NCI-H510A (cell line): Measurements from ENCODE around the gene ALKBH2.
"Not testable (repeated sequence)": the region's sequence is repeated elsewhere in the genome, so short reads cannot be mapped to it uniquely, and the experiment has no call there.

Source experiments
- DNase-seq: peaks from one replicate; lab custom pipeline; 2025; lab: John Stamatoyannopoulos, UW

ALKBH2 gene

DNA sequence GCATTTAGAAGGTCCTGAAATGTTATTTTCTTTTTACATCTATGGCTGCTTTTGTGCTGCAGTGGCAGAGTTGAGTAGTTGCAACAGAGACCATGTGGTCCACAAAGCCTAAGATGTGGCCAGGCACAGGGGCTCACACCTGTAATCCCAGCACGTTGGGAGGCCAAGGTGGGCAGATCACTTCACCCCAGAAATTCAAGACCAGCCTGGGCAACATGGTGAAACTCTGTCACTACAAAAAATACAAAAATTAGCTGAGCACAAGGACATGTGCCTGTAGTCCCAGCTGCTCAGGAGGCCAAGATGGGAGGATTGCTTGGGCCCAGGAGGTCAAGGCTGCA, 27.4 kb downstream of the ALKBH2 start:
- no peak for DNase-seq

DNA sequence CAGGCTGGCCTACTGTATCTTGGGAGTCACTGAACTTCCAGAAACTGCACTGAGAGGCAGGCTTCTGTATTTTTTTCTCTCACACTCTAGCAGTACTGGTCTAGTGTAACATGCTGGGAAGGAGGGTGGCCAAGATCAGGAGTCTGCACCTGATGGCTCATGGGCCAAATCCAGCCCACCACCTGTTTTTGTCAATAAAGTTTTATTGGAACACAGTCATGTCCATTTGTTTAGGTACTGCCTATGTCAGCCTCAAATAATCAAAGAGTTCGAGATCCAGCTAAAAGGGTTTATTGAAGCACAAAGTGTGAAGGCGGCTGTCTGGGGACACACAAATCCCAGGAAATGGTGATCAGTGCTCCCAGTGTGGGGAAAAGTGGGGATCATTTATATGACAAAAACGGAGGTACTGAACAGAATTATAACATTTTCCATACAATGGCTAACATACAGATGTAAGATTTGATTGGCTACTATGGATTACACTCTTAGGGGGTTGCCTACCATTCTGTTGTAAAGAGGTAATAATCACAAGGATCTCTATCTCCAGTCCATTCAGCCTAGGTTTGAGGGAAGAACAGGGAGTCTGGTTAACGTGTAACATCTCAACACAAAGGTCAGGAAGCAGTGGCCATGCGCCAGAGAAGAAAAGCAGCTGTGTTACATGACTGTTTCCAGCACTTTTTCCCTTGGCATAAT, 28.0 kb downstream of the ALKBH2 start:
- no peak for DNase-seq

DNA sequence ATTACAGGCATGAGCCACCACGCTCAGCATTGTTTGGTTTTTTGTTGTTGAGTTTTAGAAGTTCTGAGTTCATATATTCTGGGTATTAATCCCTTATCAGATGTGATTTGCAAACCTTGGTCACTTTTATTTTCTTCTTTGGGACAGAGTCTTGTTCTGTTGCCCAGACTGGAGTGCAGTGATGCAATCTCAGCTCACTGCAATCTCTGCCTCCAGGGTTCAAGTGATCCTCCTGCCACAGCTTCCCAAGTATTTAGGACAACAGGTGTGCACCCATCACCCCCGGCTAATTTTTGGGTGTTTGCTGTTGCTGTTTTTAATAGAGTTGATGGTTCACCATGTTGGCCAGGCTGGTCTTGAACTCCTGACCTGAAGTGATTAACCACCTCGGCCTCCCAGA, 29.1 kb downstream of the ALKBH2 start:
- DNase-seq = no peak

DNA sequence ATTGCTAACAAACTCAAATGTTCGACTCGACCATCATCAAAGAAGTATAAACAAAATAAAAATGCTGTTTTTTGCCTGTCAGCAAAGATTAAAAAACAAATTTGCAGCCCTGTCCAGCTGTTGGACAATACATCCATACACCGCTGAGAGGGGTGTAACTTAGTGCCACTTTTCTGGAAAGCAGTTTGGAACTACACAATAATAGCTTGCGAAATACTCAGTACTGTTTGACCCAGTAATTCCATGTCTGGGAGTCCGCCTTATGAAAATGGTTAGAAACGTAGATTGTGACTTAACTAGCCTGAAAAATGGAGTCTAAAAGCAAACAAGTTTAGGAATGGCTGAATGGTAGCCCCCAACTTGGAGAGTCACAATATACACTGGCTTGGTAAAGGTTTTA, 34.5 kb downstream of the ALKBH2 start:
- DNase-seq = no peak

- DNase-seq = no peak
Observed at GRCh38 chr12:109057376-109057775, 35.9 kb downstream of the ALKBH2 start.

GRCh38 chr12:109056891-109057290, 36.4 kb downstream of the ALKBH2 start:
- DNase-seq = no peak

- no peak for DNase-seq
Observed at GRCh38 chr12:109054520-109054919, 38.8 kb downstream of the ALKBH2 start.

GRCh38 chr12:109054124-109054513, 39.2 kb downstream of the ALKBH2 start:
- DNase-seq = not testable (repeated sequence)

- no peak for DNase-seq
Observed at GRCh38 chr12:109053382-109054123, 39.7 kb downstream of the ALKBH2 start.

DNA sequence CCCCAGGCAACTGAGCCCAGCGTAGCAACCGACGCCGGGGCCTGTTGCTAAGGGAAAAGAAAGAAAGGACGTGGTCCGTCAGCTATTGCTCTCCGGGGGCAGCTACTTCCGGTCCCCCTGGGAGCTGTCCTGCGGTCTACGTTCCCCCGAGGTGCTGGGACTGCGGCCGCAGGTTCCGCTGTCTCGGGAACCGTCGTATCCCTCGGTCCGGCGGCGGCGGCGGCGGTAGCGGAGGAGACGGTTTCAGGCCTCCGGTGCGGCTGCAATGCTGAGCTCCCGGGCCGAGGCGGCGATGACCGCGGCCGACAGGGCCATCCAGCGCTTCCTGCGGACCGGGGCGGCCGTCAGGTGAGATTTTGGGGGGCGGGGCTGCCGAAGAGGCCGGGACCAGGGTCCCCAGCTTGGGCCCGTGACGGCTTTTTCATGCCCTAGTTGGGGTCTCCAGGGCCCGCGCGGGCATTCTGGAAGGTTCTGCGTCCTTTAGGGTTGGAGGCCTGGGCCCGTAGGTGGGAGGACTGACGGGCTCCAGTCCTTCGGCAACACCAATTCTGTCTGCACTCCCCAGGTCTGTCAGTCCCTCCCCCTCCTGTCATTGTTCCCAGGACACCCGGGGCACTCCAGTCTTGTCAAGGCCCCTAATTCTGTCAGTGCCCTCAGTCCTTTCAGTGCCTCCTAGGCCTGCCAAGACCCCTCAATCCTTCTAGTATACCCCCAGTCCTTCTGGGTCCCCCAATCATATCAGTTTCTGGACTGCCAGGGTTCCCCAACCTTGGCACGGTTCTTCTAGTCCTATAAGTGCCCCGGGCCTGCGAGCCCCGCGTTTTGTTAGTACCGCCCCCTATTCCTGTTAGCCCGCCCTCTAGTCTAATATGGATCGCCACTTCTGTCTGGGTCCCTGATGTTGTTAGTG, 40.6 kb downstream of the ALKBH2 start, which contains the start of gene USP30:
TSS of gene USP30 (plus strand) at position 163 of the 910 bp plus-strand sequence. CDS start at position 266, 103 bp downstream.
- peak; percentile 63 for DNase-seq

- DNase-seq = no peak
Observed at GRCh38 chr12:109052097-109052413, 41.2 kb downstream of the ALKBH2 start.

DNA sequence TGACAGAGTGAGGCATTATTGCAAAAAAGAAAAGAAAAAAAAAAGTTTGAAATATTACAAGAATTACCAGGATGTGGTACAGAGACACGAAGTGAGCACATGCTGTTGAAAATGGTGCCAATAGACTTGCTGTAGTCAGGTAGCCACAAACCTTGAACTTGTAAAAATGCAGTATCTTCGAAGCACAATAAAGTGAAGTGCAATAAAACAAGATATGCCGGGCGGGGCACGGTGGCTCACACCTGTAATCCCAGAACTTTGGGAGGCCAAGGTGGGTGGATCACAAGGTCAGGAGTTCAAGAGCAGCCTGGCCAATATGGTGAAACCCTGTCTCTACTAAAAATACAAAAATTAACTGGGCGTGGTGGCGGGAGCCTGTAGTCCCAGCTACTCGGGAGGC, 43.5 kb downstream of the ALKBH2 start:
- not testable (repeated sequence) for DNase-seq

- DNase-seq = not testable (repeated sequence)
Observed at GRCh38 chr12:109048706-109049105, 44.6 kb downstream of the ALKBH2 start.

DNA sequence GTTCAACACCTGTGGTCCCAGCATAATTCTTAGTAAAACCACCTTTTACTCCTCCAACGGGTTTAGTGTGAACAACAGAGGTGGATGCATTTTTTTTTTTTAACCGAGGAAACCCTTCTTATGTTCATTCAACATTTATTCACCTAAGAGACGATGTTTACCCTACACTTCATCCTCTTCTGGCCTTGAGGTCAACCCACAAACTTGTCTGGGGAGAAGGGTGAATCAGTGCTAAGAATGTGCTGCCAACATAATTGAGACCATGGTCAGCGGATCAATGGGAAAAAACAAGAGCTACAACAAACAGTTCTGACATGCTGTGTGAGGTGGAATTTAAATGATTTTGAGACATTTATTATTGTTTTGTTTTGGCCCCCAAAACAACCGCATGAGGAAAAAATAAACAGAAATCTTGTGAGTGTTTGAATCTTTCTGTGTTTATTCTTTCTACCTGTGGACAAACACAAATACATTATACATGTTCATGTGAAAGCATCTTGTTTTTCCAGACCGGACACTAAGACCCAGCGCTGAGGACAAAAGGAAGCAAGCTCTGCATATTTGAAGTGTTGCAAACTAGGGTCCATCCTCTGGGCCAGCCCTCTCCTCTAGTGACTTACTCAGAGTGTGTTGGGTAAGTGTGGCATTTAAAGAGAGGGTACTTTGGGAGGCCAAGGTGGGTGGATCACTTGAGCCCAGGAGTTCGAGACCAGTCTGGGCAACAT, 46.0 kb downstream of the ALKBH2 start:
- no peak for DNase-seq

DNA sequence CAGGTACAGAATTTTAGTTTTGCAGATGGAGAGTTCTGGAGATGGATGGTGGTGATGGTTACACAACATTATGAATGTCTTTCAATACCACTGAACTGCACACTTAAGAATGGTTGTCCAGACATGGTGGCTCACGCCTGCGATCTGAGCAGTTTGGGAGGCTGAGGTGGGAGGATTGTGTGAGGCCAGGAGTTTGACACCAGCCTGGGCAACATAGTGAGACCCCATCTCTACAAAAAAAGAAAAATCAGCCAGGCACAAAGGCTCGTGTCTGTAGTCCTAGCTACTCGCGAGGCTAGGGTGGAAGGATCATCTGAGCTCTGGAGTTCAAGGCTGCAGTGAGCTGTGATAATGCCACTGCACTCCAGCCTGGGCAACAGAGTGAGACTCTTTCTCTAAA, 49.0 kb downstream of the ALKBH2 start:
- no peak for DNase-seq
